Stomach (tissue), 9 donors: Measurements from ENCODE around the gene HADH. TPM values are rescaled to one million over a fixed set of nuclear protein-coding genes. Genes with fewer than 3 reads are reported as not detected.

Experiments
- DNase-seq, 2 donors: peaks; one replicate each; pipeline versions ENCODE4 v3.0.0 to v3.0.0-alpha.2; 2013 to 2019
- H3K27ac ChIP-seq, 5 donors: fragments of 200-600 bp in 4 of 5; sonication (generic) in 4 of 5; one replicate each; pipeline ENCODE4 v1.5.1; 2013 to 2019; ENCODE audit warnings: mild to moderate bottlenecking in 1 of 5, moderate library complexity in 1 of 5
- H3K27me3 ChIP-seq, 3 donors: fragments of 200-600 bp; sonication (generic); one replicate each; pipeline ENCODE4 v1.5.1; 2017 to 2019; ENCODE audit warnings: mixed run types in 1 of 3
- H3K36me3 ChIP-seq, 4 donors: fragments of 200-600 bp; sonication (generic); 1 replicate in 3 of 4; 2 replicates in 1 of 4; pipeline ENCODE4 v1.5.1; 2016 to 2019
- H3K4me1 ChIP-seq, 4 donors: fragments of 200-600 bp; sonication (generic); one replicate each; pipeline ENCODE4 v1.5.1; 2016 to 2019
- H3K4me3 ChIP-seq, 4 donors: fragments of 200-600 bp; sonication (generic) in 3 of 4; one replicate each; pipeline ENCODE4 v1.5.1; 2016 to 2019; ENCODE audit warnings: mild to moderate bottlenecking in 1 of 4
- H3K9me3 ChIP-seq, 4 donors: fragments of 200-600 bp; sonication (generic); one replicate each; pipeline ENCODE4 v1.5.1; 2016 to 2019
- EP300 ChIP-seq: sonication (generic); formaldehyde crosslinking; IDR thresholded peaks from one replicate; pipeline ENCODE4 v1.6.1; 2017; ENCODE audit warnings: antibody characterized with exemption
- POLR2A ChIP-seq, 4 donors: fragments of 450-650 bp; IDR thresholded peaks; one replicate each; pipeline ENCODE4 v1.6.1; 2016; ENCODE audit warnings: antibody characterized with exemption in 4 of 4, control low read depth in 2 of 4, mild to moderate bottlenecking in 1 of 4, moderate library complexity in 1 of 4
- POLR2AphosphoS5 ChIP-seq, 3 donors: sonication (generic); formaldehyde crosslinking; IDR thresholded peaks; one replicate each; pipeline ENCODE4 v1.6.1; 2016; ENCODE audit warnings: antibody characterized with exemption in 3 of 3
- WGBS, 5 donors: extraction: QIAGEN DNeasy Blood & Tissue Kit in 3 of 5; methylation state at CpG; one replicate each; pipeline versions ENCODE4 v1.1.5 to v1.1.7; 2013 to 2018; 5-methylcytosine and 5-hydroxymethylcytosine counted together
- intact Hi-C: fragments of 100-400 bp; cut with DNase I; formaldehyde crosslinking; loops from one replicate; pipeline ENCODE4 v1.15.1; 2023; ENCODE audit warnings: low total_unique reads
- polyA plus RNA-seq, 3 donors: library from polyadenylated mRNA; stranded (reverse); fragments of 200-250 nt; gene quantifications; one replicate each; pipeline ENCODE4 v1.2.3, GENCODE V29; 2013
- total RNA-seq, 5 donors: library from RNA; depleted of rRNA; stranded (reverse); fragments of >200 nt; gene quantifications; one replicate each; pipeline versions ENCODE4 v1.1.0 to v1.2.3, GENCODE V29; 2014 to 2016
- TF ChIP-seq, protein P1 (sequence below), 7 experiments: fragments of 450-650 bp in 4 of 7; fragments of 200-600 bp in 3 of 7; sonication (generic) in 3 of 7; IDR thresholded peaks; one replicate each; pipeline ENCODE4 v1.5.1; 2016 to 2019; ENCODE audit warnings: antibody characterized with exemption in 7 of 7, control low read depth in 2 of 7, mild to moderate bottlenecking in 1 of 7
- donor health status: healthy with polysubstance abuse.
- donor health status: Bipolar disorder and iron deficiency.
- donor health status: healthy.

HADH gene
- total and polyA plus RNA-seq, 8 donors = 51.6 to 118 (median 64.7) TPM

DNA sequence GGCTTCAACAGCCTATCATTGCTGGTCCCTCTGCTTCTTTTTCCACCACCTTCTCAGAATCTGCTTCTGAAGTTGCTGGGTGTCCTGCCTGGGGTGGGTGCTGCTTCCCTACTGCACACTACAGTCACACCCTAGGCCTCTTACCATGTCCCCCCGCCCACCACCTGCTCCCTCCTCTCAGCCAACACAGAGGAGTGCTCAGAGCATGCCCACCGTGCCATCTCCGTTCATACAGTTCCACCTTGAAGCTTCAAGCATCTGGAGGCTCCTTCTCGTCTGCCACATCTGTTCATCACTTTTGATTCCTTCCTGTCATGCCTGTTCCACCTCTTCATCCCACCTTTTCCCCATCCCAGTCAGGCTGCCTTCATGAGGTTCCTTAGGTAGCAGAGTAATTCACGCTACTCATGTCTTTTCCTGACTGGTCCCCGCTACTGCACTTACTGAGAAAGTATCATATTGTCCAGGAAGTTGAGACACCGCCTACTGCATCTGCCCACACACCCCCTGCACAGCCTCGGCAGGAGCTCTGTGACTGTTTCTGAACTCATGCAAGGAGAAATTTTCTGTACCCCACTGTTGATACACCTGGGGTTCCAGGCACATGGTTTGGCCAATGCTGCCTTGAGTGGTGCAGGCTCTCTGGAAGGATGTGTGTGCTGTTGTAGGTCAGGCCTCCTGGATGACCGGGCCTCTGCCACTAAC lies 39.5 kb downstream of the HADH start:
- H3K4me3 ChIP-seq = no peak overlapping the region
- no peaks in the 10 kb centered on the region for H3K27me3 ChIP-seq
- H3K36me3 ChIP-seq = peaks cover 36 to 100% (median 97%) of the 10 kb centered on the region in 4 donors
- H3K9me3 ChIP-seq = no peaks in the 10 kb centered on the region
- DNase-seq = no peak
- H3K27ac ChIP-seq = no peak overlapping the region
- no peaks in the 10 kb centered on the region for H3K4me1 ChIP-seq
- intact Hi-C loops = loop anchor here (10.0 kb wide), 1 partner anchor 536 kb away; no protein-coding TSS in a partner anchor
- WGBS, 5 donors = 87 to 96% (median 89%) methylated on average over 8 to 9 of the region's 9 CpGs
- no peak for TF ChIP-seq POLR2A (IDR thresholded peaks at IDR 0.05)
- TF ChIP-seq POLR2AphosphoS5 (IDR thresholded peaks at IDR 0.05) = no peak
- TF ChIP-seq, protein P1, sequence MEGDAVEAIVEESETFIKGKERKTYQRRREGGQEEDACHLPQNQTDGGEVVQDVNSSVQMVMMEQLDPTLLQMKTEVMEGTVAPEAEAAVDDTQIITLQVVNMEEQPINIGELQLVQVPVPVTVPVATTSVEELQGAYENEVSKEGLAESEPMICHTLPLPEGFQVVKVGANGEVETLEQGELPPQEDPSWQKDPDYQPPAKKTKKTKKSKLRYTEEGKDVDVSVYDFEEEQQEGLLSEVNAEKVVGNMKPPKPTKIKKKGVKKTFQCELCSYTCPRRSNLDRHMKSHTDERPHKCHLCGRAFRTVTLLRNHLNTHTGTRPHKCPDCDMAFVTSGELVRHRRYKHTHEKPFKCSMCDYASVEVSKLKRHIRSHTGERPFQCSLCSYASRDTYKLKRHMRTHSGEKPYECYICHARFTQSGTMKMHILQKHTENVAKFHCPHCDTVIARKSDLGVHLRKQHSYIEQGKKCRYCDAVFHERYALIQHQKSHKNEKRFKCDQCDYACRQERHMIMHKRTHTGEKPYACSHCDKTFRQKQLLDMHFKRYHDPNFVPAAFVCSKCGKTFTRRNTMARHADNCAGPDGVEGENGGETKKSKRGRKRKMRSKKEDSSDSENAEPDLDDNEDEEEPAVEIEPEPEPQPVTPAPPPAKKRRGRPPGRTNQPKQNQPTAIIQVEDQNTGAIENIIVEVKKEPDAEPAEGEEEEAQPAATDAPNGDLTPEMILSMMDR (IDR thresholded peaks at IDR 0.05) = no peak
- no peak for TF ChIP-seq EP300

DNA sequence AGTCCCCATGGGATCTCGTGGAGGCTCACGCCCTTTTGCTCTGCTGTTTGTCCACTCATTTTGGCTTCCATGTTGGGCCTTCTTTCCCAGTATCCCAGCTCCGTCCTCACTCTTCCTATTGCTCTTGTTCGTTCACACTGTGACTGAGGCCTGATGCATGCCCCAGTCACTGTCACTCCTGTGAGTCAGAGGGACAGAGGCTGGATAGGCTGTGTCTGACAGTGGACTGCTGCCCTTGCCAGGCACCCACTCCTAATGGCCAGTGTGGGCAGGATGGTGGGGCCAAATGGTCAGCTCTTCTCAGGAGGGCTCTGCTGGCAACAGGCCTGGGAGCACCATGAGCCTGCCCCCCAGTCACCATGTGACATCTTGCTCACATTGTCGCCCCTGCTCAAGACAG lies 40.0 kb downstream of the HADH start:
- intact Hi-C loops = loop anchor here (10.0 kb wide), 1 partner anchor 535 kb away; no protein-coding TSS in a partner anchor
- Histone ChIP-seq H3K4me1 (no peaks in the 10 kb centered on the region), H3K36me3 (peaks cover 31 to 100% (median 97%) of the 10 kb centered on the region in 4 donors), H3K27me3 (no peaks in the 10 kb centered on the region), H3K4me3 (no peak overlapping the region), H3K9me3 (no peaks in the 10 kb centered on the region), H3K27ac (no peak overlapping the region)
- TF ChIP-seq EP300 (no peak), POLR2AphosphoS5 (IDR thresholded peaks at IDR 0.05) (no peak), POLR2A (IDR thresholded peaks at IDR 0.05) (no peak)
- TF ChIP-seq, protein P1 (IDR thresholded peaks at IDR 0.05) = no peak
- 89 to 97% (median 95%) methylated on average over 5 of the region's 5 CpGs for WGBS, 5 donors
- no peak for DNase-seq

DNA sequence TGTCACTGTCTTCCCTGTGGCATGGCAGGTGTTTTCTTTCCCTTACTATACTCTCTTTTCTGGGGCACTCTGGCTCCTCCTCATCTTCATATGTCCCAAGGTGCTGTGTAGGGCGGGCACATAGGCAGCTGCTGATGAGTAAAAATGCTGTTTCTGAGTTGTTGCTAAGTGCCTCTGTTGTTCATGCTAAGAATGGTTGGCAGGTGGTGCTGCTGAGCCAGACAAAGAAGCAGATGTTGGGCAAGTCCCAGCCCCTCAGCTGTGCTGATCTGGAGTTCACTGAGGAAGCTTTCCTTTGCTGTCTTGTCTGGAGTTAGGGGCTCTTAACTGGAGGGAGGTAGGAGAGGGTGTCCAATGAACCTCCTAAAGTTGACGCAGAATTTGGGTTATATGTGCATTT lies 40.6 kb downstream of the HADH start:
- H3K27me3 ChIP-seq = no peaks in the 10 kb centered on the region
- no peak overlapping the region for H3K4me3 ChIP-seq
- peak in 1 of 2 donors; percentile 82 for DNase-seq
- H3K9me3 ChIP-seq = no peaks in the 10 kb centered on the region
- WGBS, 5 donors = 86 to 93% (median 91%) methylated on average over 2 of the region's 2 CpGs
- peaks cover 35 to 100% (median 97%) of the 10 kb centered on the region in 4 donors for H3K36me3 ChIP-seq
- intact Hi-C loops = no loop called here
- H3K4me1 ChIP-seq = no peaks in the 10 kb centered on the region
- TF ChIP-seq, protein P1 (IDR thresholded peaks at IDR 0.05) = no peak
- TF ChIP-seq EP300 = no peak
- no peak for TF ChIP-seq POLR2AphosphoS5 (IDR thresholded peaks at IDR 0.05)
- no peak for TF ChIP-seq POLR2A (IDR thresholded peaks at IDR 0.05)
- H3K27ac ChIP-seq = no peak overlapping the region

DNA sequence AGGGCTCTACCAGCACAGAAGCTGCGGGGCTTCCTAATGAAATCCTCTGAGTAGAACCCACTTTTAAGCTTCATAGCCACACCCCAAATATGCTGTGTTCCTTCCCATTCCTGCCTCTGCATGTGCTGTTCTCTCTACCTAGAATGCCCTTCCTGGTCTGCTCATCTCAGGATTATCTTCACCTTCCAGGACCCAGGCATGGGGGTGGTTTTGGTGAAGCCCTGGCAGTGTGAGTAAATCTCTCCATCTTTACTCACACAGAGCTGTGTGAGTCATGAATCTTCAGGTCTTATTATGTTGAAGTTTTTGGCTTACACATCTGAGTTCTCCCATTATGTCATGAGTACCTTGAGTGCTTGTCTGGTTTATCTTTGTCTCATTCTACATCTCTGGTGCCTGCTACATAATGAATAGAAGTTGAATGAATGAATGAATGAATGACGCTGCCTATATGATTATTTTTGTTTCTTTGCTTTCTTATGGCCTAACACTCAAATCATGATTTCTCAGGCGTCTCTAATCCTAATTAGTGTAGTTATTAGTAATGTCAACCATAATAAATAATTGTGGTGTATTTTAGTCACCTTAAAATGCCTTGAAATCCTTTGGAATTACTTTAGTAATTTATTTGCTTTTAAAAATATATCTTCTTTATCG lies 41.9 kb downstream of the HADH start:
- H3K4me3 ChIP-seq = no peak overlapping the region
- DNase-seq = no peak
- peaks cover 28 to 99% (median 96%) of the 10 kb centered on the region in 4 donors for H3K36me3 ChIP-seq
- no peak overlapping the region for H3K27ac ChIP-seq
- intact Hi-C loops = no loop called here
- H3K4me1 ChIP-seq = no peaks in the 10 kb centered on the region
- no peaks in the 10 kb centered on the region for H3K9me3 ChIP-seq
- TF ChIP-seq EP300 (no peak), POLR2A (IDR thresholded peaks at IDR 0.05) (no peak), POLR2AphosphoS5 (IDR thresholded peaks at IDR 0.05) (no peak)
- TF ChIP-seq, protein P1 (IDR thresholded peaks at IDR 0.05) = no peak
- no peaks in the 10 kb centered on the region for H3K27me3 ChIP-seq
- 96 to 98% (median 98%) methylated on average over 4 of the region's 4 CpGs for WGBS, 5 donors
